Gastrocnemius medialis (tissue), 4 donors: Measurements from ENCODE around the gene SLC52A3. TPM values are rescaled to one million over a fixed set of nuclear protein-coding genes. Genes with fewer than 3 reads are reported as not detected.
"Not testable (repeated sequence)": the region's sequence is repeated elsewhere in the genome, so short reads cannot be mapped to it uniquely, and the experiment has no call there.

Experiments
- ATAC-seq, 2 donors: fragments of 150-250 bp; one replicate each; pipeline ENCODE4 v1.9.1; 2016
- DNase-seq, 2 donors: peaks; one replicate each; pipeline ENCODE4 v3.0.0-alpha.2; 2019
- H3K27ac ChIP-seq, 4 donors: fragments of 200-600 bp; sonication (generic); 1 replicate in 1 of 4; 2 replicates in 3 of 4; pipeline ENCODE4 v1.5.1; 2016 to 2018; ENCODE audit warnings: mild to moderate bottlenecking in 2 of 4, moderate library complexity in 1 of 4
- H3K27me3 ChIP-seq, 3 donors: fragments of 200-600 bp; sonication (generic) in 2 of 3; 1 replicate in 1 of 3; 2 replicates in 2 of 3; pipeline versions ENCODE4 v1.5.1 to v1.6.0; 2016 to 2019; ENCODE audit warnings: mild to moderate bottlenecking in 1 of 3, moderate library complexity in 1 of 3
- H3K36me3 ChIP-seq, 2 donors: fragments of 200-600 bp; sonication (generic) in 1 of 2; one replicate each; pipeline ENCODE4 v1.5.1; 2017 to 2018
- H3K4me1 ChIP-seq, 2 donors: fragments of 200-600 bp; sonication (generic) in 1 of 2; one replicate each; pipeline ENCODE4 v1.5.1; 2016 to 2017; ENCODE audit warnings: mild to moderate bottlenecking in 2 of 2
- H3K4me3 ChIP-seq, 4 donors: fragments of 200-600 bp; sonication (generic) in 3 of 4; 1 replicate in 1 of 4; 2 replicates in 3 of 4; pipeline ENCODE4 v1.5.1; 2016 to 2019; ENCODE audit warnings: mild to moderate bottlenecking in 2 of 4
- H3K9me3 ChIP-seq, 3 donors: fragments of 200-600 bp; sonication (generic) in 2 of 3; 1 replicate in 1 of 3; 2 replicates in 2 of 3; pipeline ENCODE4 v1.5.1; 2016 to 2019
- POLR2A ChIP-seq, 2 donors: fragments of 450-650 bp; IDR thresholded peaks; one replicate each; pipeline ENCODE4 v1.6.1; 2017; ENCODE audit warnings: antibody characterized with exemption in 2 of 2, mild to moderate bottlenecking in 2 of 2, moderate library complexity in 2 of 2
- in situ Hi-C, 4 donors: fragments of 200-750 bp; cut with MboI; loops; one replicate each; pipeline versions ENCODE4 v1.15.0 to v1.8.0; 2017; ENCODE audit warnings: low sequenced_read_pairs in 4 of 4
- intact Hi-C: fragments of 100-400 bp; cut with DNase I; formaldehyde crosslinking; loops from one replicate; pipeline ENCODE4 v1.15.1; 2023; ENCODE audit warnings: low total_unique reads
- total RNA-seq, 4 donors: library from RNA; depleted of rRNA; stranded (reverse); fragments of >200 nt; gene quantifications; one replicate each; pipeline versions ENCODE4 v1.1.0 to v1.2.3, GENCODE V29; 2016
- TF ChIP-seq, protein P1 (sequence below), 5 experiments: fragments of 450-650 bp in 3 of 5; fragments of 200-600 bp in 2 of 5; sonication (generic) in 2 of 5; IDR thresholded peaks in 4 of 5; conservative IDR thresholded peaks in 1 of 5; 1 replicate in 4 of 5; 2 replicates in 1 of 5; pipeline ENCODE4 v1.5.1; 2016 to 2019; ENCODE audit warnings: antibody characterized with exemption in 5 of 5, mild to moderate bottlenecking in 3 of 5, moderate library complexity in 3 of 5

The SLC52A3 gene
- total RNA-seq, 4 donors from 2014 or later: 0.15 to 1.4 (median 0.79) TPM

DNA sequence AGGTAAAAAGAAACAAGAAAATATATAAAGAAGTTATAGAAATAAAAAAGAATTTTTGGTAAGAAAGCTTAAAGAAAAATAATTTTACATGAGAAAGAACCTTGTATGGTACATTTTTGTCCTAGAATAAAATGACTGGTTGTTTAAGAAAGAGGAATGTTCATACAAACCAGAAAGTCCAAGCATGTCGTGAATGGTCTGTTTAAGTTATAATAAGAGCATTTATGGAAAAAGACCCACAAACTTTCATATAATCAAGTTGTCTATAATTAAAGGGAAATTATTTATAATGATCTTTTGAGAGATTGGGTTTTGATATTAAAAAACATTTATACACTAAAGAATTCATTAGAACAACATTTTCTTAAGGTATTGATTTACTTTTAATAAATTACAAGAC lies 37.4 kb upstream of the SLC52A3 start:
- TF ChIP-seq POLR2A (IDR thresholded peaks at IDR 0.05): no peak
- TF ChIP-seq, protein P1, sequence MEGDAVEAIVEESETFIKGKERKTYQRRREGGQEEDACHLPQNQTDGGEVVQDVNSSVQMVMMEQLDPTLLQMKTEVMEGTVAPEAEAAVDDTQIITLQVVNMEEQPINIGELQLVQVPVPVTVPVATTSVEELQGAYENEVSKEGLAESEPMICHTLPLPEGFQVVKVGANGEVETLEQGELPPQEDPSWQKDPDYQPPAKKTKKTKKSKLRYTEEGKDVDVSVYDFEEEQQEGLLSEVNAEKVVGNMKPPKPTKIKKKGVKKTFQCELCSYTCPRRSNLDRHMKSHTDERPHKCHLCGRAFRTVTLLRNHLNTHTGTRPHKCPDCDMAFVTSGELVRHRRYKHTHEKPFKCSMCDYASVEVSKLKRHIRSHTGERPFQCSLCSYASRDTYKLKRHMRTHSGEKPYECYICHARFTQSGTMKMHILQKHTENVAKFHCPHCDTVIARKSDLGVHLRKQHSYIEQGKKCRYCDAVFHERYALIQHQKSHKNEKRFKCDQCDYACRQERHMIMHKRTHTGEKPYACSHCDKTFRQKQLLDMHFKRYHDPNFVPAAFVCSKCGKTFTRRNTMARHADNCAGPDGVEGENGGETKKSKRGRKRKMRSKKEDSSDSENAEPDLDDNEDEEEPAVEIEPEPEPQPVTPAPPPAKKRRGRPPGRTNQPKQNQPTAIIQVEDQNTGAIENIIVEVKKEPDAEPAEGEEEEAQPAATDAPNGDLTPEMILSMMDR (IDR thresholded peaks at IDR 0.05 in 4 of 5, conservative IDR thresholded peaks at IDR 0.05 in 1 of 5): no peak
- no peak for ATAC-seq

DNA sequence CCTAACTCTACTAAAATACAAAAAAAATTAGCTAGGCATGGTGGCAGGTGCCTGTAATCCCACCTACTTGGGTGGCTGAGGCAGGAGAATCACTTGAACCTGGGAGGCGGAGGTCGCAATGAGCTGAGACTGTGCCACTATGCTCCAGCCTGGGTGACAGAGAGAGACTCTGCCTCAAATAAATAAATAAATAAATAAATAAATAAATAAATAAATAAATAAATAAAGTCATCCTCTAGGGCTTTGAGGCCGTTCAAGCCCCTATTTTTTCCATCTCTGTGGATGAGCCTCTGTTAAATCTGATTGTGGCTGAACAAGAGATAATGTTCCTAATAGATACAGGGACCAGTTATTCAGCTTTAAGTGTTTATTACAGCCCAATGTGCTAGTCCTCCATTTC lies 33.4 kb upstream of the SLC52A3 start:
- intact Hi-C loops: no loop called here

More for the DNA sequence above, 37.4 kb upstream of the SLC52A3 start:
- in situ Hi-C loops: loop anchor here in 2 of 4 donors (25.0 kb wide), 2 partner anchors 307 to 407 kb away; partner anchors contain the start of genes C20orf202 (in 1 of the 2) and PSMF1 (in 1 of the 2)
- DNase-seq: no peak
- Histone ChIP-seq H3K27ac (no peak overlapping the region), H3K4me3 (no peak overlapping the region), H3K36me3 (no peaks in the 10 kb centered on the region), H3K27me3 (peaks cover 0 to under 1% (median 0%) of the 10 kb centered on the region in 3 donors), H3K4me1 (no peaks in the 10 kb centered on the region), H3K9me3 (no peaks in the 10 kb centered on the region)
- intact Hi-C loops: no loop called here

DNA sequence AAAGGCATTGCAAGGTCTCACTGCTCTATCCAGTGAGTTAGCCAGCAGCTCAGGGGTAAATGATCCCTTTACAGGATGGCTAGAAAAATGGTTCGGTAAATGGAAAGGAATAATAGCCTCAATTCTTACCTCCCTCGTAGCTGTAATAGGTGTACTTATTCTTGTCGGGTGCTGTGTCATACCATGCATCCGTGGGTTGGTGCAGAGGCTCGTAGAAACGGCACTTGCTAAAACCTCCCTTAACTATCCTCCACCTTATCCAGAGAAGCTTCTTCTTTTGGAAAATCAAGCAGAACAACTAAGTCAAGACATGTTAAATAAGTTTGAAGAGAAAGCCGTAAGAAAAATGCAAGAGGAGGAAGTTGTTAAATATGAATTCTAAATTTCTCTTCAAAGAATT lies 31.7 kb upstream of the SLC52A3 start:
- DNase-seq, H3K27ac ChIP-seq, H3K27me3 ChIP-seq, H3K9me3 ChIP-seq, H3K36me3 ChIP-seq, ATAC-seq, H3K4me1 ChIP-seq, H3K4me3 ChIP-seq, intact Hi-C loops: not testable (repeated sequence)
- in situ Hi-C loops: loop anchor here in 2 of 4 donors (25.0 kb wide), 2 partner anchors 312 to 412 kb away; partner anchors contain the start of genes C20orf202 (in 1 of the 2) and PSMF1 (in 1 of the 2)

More for the DNA sequence above, 33.4 kb upstream of the SLC52A3 start:
- TF ChIP-seq POLR2A (IDR thresholded peaks at IDR 0.05): no peak
- TF ChIP-seq, protein P1 (IDR thresholded peaks at IDR 0.05 in 4 of 5, conservative IDR thresholded peaks at IDR 0.05 in 1 of 5): no peak
- H3K27me3 ChIP-seq: peaks cover 0 to 3% (median 0%) of the 10 kb centered on the region in 3 donors
- DNase-seq: no peak
- H3K4me1 ChIP-seq: no peaks in the 10 kb centered on the region
- in situ Hi-C loops: loop anchor here in 2 of 4 donors (25.0 kb wide), 2 partner anchors 311 to 411 kb away; partner anchors contain the start of genes C20orf202 (in 1 of the 2) and PSMF1 (in 1 of the 2)
- no peak overlapping the region for H3K4me3 ChIP-seq
- ATAC-seq: no peak
- no peaks in the 10 kb centered on the region for H3K9me3 ChIP-seq
- H3K27ac ChIP-seq: no peak overlapping the region
- H3K36me3 ChIP-seq: no peaks in the 10 kb centered on the region

DNA sequence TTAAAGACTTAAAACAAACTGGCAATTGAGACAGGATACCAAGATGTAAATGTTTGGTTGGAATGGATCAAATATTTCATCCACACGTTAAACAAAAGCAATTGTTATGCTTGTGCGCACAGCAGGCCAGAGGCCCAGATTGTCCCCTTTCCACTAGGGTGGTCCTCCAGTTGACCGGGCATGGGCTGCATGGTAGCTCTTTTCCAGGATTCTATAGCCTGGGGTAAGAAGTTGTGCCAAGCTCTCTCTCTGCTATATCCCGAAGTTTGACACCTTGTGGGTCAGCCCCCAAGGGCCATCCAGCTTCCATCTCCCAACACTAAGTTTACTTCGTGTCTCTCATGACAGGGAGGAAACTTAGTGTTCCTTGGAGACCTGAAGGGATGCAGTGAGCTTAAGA lies 30.4 kb upstream of the SLC52A3 start:
- H3K4me1 ChIP-seq, H3K27ac ChIP-seq, H3K9me3 ChIP-seq, in situ Hi-C loops, H3K4me3 ChIP-seq, DNase-seq, H3K36me3 ChIP-seq, ATAC-seq, intact Hi-C loops, H3K27me3 ChIP-seq: not testable (repeated sequence)

DNA sequence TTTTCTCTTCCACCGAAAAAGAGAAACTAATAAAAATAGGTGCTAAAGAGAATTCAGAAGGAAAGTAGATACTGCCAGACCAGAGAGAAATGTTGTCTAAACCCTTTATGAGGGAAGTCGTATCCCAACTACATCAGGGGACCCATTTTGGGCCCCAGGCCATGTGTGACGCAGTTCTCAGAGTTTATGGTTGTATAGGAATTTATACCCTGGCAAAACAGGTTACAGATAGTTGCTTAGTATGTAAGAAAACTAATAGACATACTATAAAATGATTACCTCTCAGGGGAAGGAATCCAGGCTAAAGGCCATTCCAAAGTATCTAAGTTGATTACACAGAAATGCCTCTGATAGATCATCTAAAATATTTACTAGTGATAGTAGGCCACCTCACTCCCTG lies 28.6 kb upstream of the SLC52A3 start:
- H3K4me3 ChIP-seq: no peak overlapping the region
- no peaks in the 10 kb centered on the region for H3K9me3 ChIP-seq
- H3K27ac ChIP-seq: no peak overlapping the region
- ATAC-seq (no peak), DNase-seq (no peak)
- intact Hi-C loops: no loop called here
- in situ Hi-C loops: no loop called here
- no peaks in the 10 kb centered on the region for H3K36me3 ChIP-seq
- no peak for TF ChIP-seq POLR2A (IDR thresholded peaks at IDR 0.05)
- TF ChIP-seq, protein P1 (IDR thresholded peaks at IDR 0.05 in 4 of 5, conservative IDR thresholded peaks at IDR 0.05 in 1 of 5): no peak
- peaks cover 0 to 3% (median 0%) of the 10 kb centered on the region in 3 donors for H3K27me3 ChIP-seq
- H3K4me1 ChIP-seq: no peaks in the 10 kb centered on the region

DNA sequence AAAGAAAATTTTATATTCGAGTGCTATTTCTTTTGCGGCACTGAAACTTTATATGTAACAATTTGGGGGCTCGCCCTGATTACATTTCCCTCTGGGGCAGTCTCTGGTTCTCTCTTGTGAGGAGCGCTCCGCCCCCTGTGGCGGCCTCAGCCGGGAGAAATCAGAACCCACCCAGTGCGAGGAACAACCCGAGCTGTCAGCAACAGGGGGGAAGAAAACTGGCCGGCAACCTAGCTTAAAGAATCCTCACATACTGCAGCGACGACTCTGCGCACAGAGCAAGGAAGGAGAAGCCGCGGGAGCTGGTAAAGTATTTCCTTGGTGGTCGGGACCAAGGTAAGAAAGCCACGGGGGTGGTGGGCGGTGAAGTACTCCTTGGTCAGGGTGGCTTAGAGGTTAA lies 23.9 kb upstream of the SLC52A3 start:
- no peak for ATAC-seq
- in situ Hi-C loops: no loop called here
- H3K4me3 ChIP-seq: no peak overlapping the region
- no peak for TF ChIP-seq POLR2A (IDR thresholded peaks at IDR 0.05)
- TF ChIP-seq, protein P1 (IDR thresholded peaks at IDR 0.05 in 4 of 5, conservative IDR thresholded peaks at IDR 0.05 in 1 of 5): no peak
- H3K27ac ChIP-seq: no peak overlapping the region
- no peaks in the 10 kb centered on the region for H3K36me3 ChIP-seq
- no peaks in the 10 kb centered on the region for H3K9me3 ChIP-seq
- DNase-seq: no peak
- intact Hi-C loops: no loop called here
- H3K4me1 ChIP-seq: no peaks in the 10 kb centered on the region
- no peaks in the 10 kb centered on the region for H3K27me3 ChIP-seq
